RPMI8226 (cell line): ENCODE measurements around the gene MYO1B.
A peak's percentile ranks its signal among the peaks of the same experiment; 100 is the strongest.

Experiments used
- DNase-seq: peaks from one replicate; pipeline ENCODE4 v3.0.0-alpha.2; 2015

Gene MYO1B

GRCh38 chr2:191369034-191369433 is 123.8 kb downstream of the MYO1B start:
- no peak for DNase-seq

- DNase-seq, result no peak
Measured at GRCh38 chr2:191374366-191374765, 129.2 kb downstream of the MYO1B start.

- no peak for DNase-seq
Measured at GRCh38 chr2:191374939-191375338, 129.7 kb downstream of the MYO1B start.

- peak; percentile 19 for DNase-seq
Measured at GRCh38 chr2:191376981-191377629, 131.9 kb downstream of the MYO1B start.

- DNase-seq, result no peak
Measured at GRCh38 chr2:191379375-191379774, 134.2 kb downstream of the MYO1B start.

- DNase-seq, result no peak
Measured at GRCh38 chr2:191382801-191383200, 137.6 kb downstream of the MYO1B start.

GRCh38 chr2:191383486-191383885 is 138.3 kb downstream of the MYO1B start:
- DNase-seq, result no peak

- no peak for DNase-seq
Measured at GRCh38 chr2:191384829-191385228, 139.6 kb downstream of the MYO1B start.

GRCh38 chr2:191385416-191386160 is 140.4 kb downstream of the MYO1B start:
- peak; percentile 63 for DNase-seq

- no peak for DNase-seq
Measured at GRCh38 chr2:191386938-191387536, 141.8 kb downstream of the MYO1B start.

GRCh38 chr2:191389288-191389687 is 144.1 kb downstream of the MYO1B start:
- DNase-seq, result no peak

GRCh38 chr2:191391171-191391570 is 146.0 kb downstream of the MYO1B start:
- peak; percentile 64 for DNase-seq

GRCh38 chr2:191394043-191394442 is 148.8 kb downstream of the MYO1B start:
- DNase-seq, result no peak

GRCh38 chr2:191396794-191397193 is 151.6 kb downstream of the MYO1B start:
- no peak for DNase-seq

GRCh38 chr2:191399601-191400000 is 154.4 kb downstream of the MYO1B start:
- DNase-seq, result no peak

GRCh38 chr2:191401287-191401686 is 156.1 kb downstream of the MYO1B start:
- DNase-seq, result no peak

GRCh38 chr2:191402966-191403565 is 157.9 kb downstream of the MYO1B start:
- DNase-seq, result no peak

GRCh38 chr2:191404568-191404991 is 159.4 kb downstream of the MYO1B start:
- no peak for DNase-seq

GRCh38 chr2:191405546-191405945 is 160.3 kb downstream of the MYO1B start:
- DNase-seq, result no peak

GRCh38 chr2:191410646-191411436 is 165.6 kb downstream of the MYO1B start:
- DNase-seq, result no peak

- DNase-seq, result no peak
Measured at GRCh38 chr2:191411472-191411871, 166.3 kb downstream of the MYO1B start.

GRCh38 chr2:191412353-191412752 is 167.1 kb downstream of the MYO1B start:
- no peak for DNase-seq

GRCh38 chr2:191415101-191415500 is 169.9 kb downstream of the MYO1B start:
- no peak for DNase-seq
